Esophagus muscularis mucosa (tissue), 4 donors: ENCODE data around the gene ADD3.

ENCODE experiments used
- CTCF ChIP-seq, 3 experiments: fragments of 200-600 bp in 2 of 3; fragments of 450-650 bp in 1 of 3; sonication (generic) in 2 of 3; IDR thresholded peaks; one replicate each; pipeline ENCODE4 v1.5.1; 2017 to 2019; ENCODE audit warnings: antibody characterized with exemption in 3 of 3, mild to moderate bottlenecking in 2 of 3, moderate library complexity in 1 of 3
- EP300 ChIP-seq: sonication (generic); formaldehyde crosslinking; IDR thresholded peaks from one replicate; pipeline ENCODE4 v1.6.1; 2017; ENCODE audit warnings: antibody characterized with exemption
- POLR2A ChIP-seq: fragments of 450-650 bp; IDR thresholded peaks from one replicate; pipeline ENCODE4 v1.6.1; 2017; ENCODE audit warnings: antibody characterized with exemption, moderate library complexity, mild to moderate bottlenecking, low read depth
- POLR2AphosphoS5 ChIP-seq, 2 donors: sonication (generic); formaldehyde crosslinking; IDR thresholded peaks; one replicate each; pipeline ENCODE4 v1.6.1; 2017; ENCODE audit warnings: antibody characterized with exemption in 2 of 2

GRCh38 chr10:110009736-110010475 lies 2.1 kb downstream of the ADD3 start:
- no peak for TF ChIP-seq POLR2A
- TF ChIP-seq CTCF (IDR thresholded peaks at IDR 0.05), result no peak
- TF ChIP-seq EP300, result no peak
- TF ChIP-seq POLR2AphosphoS5 (IDR thresholded peaks at IDR 0.05), result no peak
